Loucy (cell line): Measurements from ENCODE around the gene MAGOHB.

ENCODE experiments used
- EZH2phosphoT487 ChIP-seq: fragments of 200-600 bp; IDR thresholded peaks from 2 replicates; pipeline ENCODE4 v1.6.1; 2018; ENCODE audit warnings: antibody characterized with exemption, mild to moderate bottlenecking, moderate library complexity, borderline replicate concordance
- TF ChIP-seq, protein P1 (sequence below): fragments of 200-600 bp; sonication (generic); conservative IDR thresholded peaks from 2 replicates; pipeline ENCODE4 v1.5.1; 2014; ENCODE audit warnings: mild to moderate bottlenecking, antibody characterized with exemption, low read length

GRCh38 chr12:10554756-10555481 is 58.5 kb downstream of the MAGOHB start:
- TF ChIP-seq, protein P1, sequence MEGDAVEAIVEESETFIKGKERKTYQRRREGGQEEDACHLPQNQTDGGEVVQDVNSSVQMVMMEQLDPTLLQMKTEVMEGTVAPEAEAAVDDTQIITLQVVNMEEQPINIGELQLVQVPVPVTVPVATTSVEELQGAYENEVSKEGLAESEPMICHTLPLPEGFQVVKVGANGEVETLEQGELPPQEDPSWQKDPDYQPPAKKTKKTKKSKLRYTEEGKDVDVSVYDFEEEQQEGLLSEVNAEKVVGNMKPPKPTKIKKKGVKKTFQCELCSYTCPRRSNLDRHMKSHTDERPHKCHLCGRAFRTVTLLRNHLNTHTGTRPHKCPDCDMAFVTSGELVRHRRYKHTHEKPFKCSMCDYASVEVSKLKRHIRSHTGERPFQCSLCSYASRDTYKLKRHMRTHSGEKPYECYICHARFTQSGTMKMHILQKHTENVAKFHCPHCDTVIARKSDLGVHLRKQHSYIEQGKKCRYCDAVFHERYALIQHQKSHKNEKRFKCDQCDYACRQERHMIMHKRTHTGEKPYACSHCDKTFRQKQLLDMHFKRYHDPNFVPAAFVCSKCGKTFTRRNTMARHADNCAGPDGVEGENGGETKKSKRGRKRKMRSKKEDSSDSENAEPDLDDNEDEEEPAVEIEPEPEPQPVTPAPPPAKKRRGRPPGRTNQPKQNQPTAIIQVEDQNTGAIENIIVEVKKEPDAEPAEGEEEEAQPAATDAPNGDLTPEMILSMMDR = no peak
- no peak for TF ChIP-seq EZH2phosphoT487
